K562 (cell line): Measurements from ENCODE around the gene RTP3. TPM values are rescaled to one million over a fixed set of nuclear protein-coding genes. Genes with fewer than 3 reads are reported as not detected.

ENCODE experiments used
- CBFA2T2 ChIP-seq: fragments of 450-650 bp; conservative IDR thresholded peaks from 2 replicates; pipeline ENCODE4 v1.6.1; 2017; ENCODE audit warnings: mild to moderate bottlenecking
- ETV6 ChIP-seq, 3 experiments: fragments of 150-350 bp in 1 of 3; sonication (generic) in 1 of 3; formaldehyde crosslinking in 1 of 3; IDR thresholded peaks; 2 replicates each; pipeline versions ENCODE4 v1.6.1 to v1.8.0; 2014 to 2022; ENCODE audit warnings: borderline replicate concordance in 2 of 3, low read depth in 2 of 3, antibody characterized with exemption in 1 of 3, low read length in 1 of 3, mild to moderate bottlenecking in 1 of 3, missing genetic modification reagents in 1 of 3
- HMG20A ChIP-seq: fragments of 450-650 bp; formaldehyde crosslinking; conservative IDR thresholded peaks from 2 replicates; pipeline ENCODE4 v1.4.0; 2020; ENCODE audit warnings: mild to moderate bottlenecking, mixed read lengths
- MAFG ChIP-seq: fragments of 450-650 bp; conservative IDR thresholded peaks from 2 replicates; pipeline ENCODE4 v1.6.1; 2016; ENCODE audit warnings: missing genetic modification characterization, missing compliant biosample characterization
- NELFE ChIP-seq: IDR thresholded peaks from 2 replicates; pipeline ENCODE4 v1.6.1; 2011; ENCODE audit warnings: mild to moderate bottlenecking; ENCODE audit not compliant: insufficient read depth, insufficient read length
- PML ChIP-seq: IDR thresholded peaks from 2 replicates; pipeline ENCODE4 v1.6.1; 2012; ENCODE audit warnings: low read length, inconsistent platforms
- SRSF1 ChIP-seq: fragments of 200-400 bp; formaldehyde crosslinking; IDR thresholded peaks from 2 replicates; pipeline ENCODE4 v1.6.1; 2017; ENCODE audit warnings: mild to moderate bottlenecking, low read depth, low read length, moderate library complexity
- SUPT5H ChIP-seq: fragments of 450-650 bp; IDR thresholded peaks from 2 replicates; pipeline ENCODE4 v1.6.1; 2016
- ZNF699 ChIP-seq: fragments of 250-450 bp; sonication (Bioruptor Pico); IDR thresholded peaks from 2 replicates; pipeline ENCODE4 v1.8.0; 2021; ENCODE audit warnings: mild to moderate bottlenecking, moderate library complexity; ENCODE audit not compliant: insufficient replicate concordance
- polyA plus RNA-seq, 8 experiments: library from polyadenylated mRNA; depleted of rRNA in 4 of 8; stranded (reverse) in 5 of 8; unstranded in 3 of 8; fragments of >200 nt; fragmentation: Nextera tagmentation in 2 of 8; fragmentation: Illumina TruSeq in 1 of 8; extraction: Ambion mirVana in 2 of 8; extraction: Trizol in 1 of 8; gene quantifications; 2 replicates each; pipeline versions ENCODE4 v1.2.1 to v1.2.3, GENCODE V29; 2011 to 2014; ENCODE audit warnings: inconsistent platforms in 1 of 8, missing spikeins in 1 of 8
- total RNA-seq, 7 experiments: library from RNA; depleted of rRNA in 6 of 7; stranded (reverse); fragments of >200 nt in 6 of 7; fragmentation: Illumina TruSeq in 2 of 7; extraction: Trizol in 2 of 7; gene quantifications; 2 replicates each; pipeline versions ENCODE4 v1.2.1 to v1.2.3, GENCODE V29; 2011 to 2021; ENCODE audit warnings: low replicate concordance in 1 of 7
- TF ChIP-seq, protein P1 (sequence below): fragments of 250-450 bp; sonication (Bioruptor Pico); IDR thresholded peaks from 2 replicates; pipeline ENCODE4 v1.4.0; 2020; ENCODE audit warnings: mild to moderate bottlenecking
- TF ChIP-seq, protein P2 (sequence below): fragments of 200-400 bp; formaldehyde crosslinking; IDR thresholded peaks from 2 replicates; pipeline ENCODE4 v1.6.1; 2017; ENCODE audit warnings: mild to moderate bottlenecking, low read depth, low read length, moderate library complexity
- TF ChIP-seq, protein P3 (sequence below): fragments of 450-650 bp; formaldehyde crosslinking; IDR thresholded peaks from 2 replicates; pipeline ENCODE4 v1.4.0; 2020; ENCODE audit warnings: mild to moderate bottlenecking, moderate library complexity
- TF ChIP-seq, protein P4 (sequence below): sonication (generic); formaldehyde crosslinking; IDR thresholded peaks from 2 replicates; pipeline ENCODE4 v1.8.1; 2022; ENCODE audit warnings: missing genetic modification reagents
- TF ChIP-seq, protein P5 (sequence below): sonication (generic); formaldehyde crosslinking; IDR thresholded peaks from 2 replicates; pipeline ENCODE4 v1.5.0; 2020; ENCODE audit warnings: missing genetic modification reagents
- TF ChIP-seq, protein P6 (sequence below): fragments of 450-650 bp; formaldehyde crosslinking; IDR thresholded peaks from 2 replicates; pipeline ENCODE4 v1.4.0; 2020; ENCODE audit warnings: mild to moderate bottlenecking, moderate library complexity
- TF ChIP-seq, protein P7 (sequence below): IDR thresholded peaks from 2 replicates; pipeline ENCODE4 v1.6.1; 2012; ENCODE audit warnings: low read depth, low read length, improper control_type of control experiment, borderline replicate concordance

RTP3 gene
- total and polyA plus RNA-seq, 9 of the 15 experiments (the other 6 are each of a cell fraction or from before 2014, with no cell fraction given): not detected

DNA sequence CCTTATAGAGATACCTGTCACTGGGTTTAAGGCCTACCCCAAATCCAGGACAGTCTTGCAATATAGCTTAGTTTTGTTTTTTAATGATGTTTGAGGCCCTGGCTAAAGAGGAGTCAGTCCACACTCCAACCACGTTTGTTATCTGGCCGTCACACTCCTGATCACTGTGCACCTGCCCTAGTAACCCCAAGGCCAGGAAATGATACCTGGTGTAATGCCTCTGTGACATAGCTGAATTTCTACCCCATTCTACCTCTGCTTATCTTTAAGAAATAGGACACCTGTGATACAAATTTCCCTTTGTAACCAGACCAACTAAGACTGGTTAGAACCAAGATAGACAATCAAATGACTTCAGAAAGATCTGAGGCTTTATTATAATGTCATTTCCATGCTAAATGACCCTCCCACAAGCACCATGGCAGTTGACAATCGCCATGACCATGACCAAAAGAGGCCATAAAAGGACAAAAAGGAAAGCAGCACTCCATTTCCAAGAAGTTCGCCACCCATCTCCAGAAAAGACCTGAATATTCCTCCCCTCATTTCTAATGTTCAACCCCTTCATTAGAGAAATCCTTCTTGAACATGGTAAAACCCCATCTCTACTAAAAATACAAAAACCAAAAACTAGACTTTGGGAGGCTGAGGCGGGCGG lies 4.8 kb upstream of the RTP3 start (continued):
- TF ChIP-seq ZNF699: no peak
- TF ChIP-seq, protein P1, sequence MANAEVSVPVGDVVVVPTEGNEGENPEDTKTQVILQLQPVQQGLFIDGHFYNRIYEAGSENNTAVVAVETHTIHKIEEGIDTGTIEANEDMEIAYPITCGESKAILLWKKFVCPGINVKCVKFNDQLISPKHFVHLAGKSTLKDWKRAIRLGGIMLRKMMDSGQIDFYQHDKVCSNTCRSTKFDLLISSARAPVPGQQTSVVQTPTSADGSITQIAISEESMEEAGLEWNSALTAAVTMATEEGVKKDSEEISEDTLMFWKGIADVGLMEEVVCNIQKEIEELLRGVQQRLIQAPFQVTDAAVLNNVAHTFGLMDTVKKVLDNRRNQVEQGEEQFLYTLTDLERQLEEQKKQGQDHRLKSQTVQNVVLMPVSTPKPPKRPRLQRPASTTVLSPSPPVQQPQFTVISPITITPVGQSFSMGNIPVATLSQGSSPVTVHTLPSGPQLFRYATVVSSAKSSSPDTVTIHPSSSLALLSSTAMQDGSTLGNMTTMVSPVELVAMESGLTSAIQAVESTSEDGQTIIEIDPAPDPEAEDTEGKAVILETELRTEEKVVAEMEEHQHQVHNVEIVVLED (CRISPR knock-in tag): no peak
- TF ChIP-seq, protein P2, sequence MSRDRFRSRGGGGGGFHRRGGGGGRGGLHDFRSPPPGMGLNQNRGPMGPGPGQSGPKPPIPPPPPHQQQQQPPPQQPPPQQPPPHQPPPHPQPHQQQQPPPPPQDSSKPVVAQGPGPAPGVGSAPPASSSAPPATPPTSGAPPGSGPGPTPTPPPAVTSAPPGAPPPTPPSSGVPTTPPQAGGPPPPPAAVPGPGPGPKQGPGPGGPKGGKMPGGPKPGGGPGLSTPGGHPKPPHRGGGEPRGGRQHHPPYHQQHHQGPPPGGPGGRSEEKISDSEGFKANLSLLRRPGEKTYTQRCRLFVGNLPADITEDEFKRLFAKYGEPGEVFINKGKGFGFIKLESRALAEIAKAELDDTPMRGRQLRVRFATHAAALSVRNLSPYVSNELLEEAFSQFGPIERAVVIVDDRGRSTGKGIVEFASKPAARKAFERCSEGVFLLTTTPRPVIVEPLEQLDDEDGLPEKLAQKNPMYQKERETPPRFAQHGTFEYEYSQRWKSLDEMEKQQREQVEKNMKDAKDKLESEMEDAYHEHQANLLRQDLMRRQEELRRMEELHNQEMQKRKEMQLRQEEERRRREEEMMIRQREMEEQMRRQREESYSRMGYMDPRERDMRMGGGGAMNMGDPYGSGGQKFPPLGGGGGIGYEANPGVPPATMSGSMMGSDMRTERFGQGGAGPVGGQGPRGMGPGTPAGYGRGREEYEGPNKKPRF: no peak
- 0 out of 2 replicates have a peak, but pooled peaks have one; percentile 30 for TF ChIP-seq PML
- TF ChIP-seq NELFE: no peak
- TF ChIP-seq, protein P3, sequence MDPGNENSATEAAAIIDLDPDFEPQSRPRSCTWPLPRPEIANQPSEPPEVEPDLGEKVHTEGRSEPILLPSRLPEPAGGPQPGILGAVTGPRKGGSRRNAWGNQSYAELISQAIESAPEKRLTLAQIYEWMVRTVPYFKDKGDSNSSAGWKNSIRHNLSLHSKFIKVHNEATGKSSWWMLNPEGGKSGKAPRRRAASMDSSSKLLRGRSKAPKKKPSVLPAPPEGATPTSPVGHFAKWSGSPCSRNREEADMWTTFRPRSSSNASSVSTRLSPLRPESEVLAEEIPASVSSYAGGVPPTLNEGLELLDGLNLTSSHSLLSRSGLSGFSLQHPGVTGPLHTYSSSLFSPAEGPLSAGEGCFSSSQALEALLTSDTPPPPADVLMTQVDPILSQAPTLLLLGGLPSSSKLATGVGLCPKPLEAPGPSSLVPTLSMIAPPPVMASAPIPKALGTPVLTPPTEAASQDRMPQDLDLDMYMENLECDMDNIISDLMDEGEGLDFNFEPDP (CRISPR knock-in tag): no peak
- TF ChIP-seq MAFG: no peak
- TF ChIP-seq, protein P4, sequence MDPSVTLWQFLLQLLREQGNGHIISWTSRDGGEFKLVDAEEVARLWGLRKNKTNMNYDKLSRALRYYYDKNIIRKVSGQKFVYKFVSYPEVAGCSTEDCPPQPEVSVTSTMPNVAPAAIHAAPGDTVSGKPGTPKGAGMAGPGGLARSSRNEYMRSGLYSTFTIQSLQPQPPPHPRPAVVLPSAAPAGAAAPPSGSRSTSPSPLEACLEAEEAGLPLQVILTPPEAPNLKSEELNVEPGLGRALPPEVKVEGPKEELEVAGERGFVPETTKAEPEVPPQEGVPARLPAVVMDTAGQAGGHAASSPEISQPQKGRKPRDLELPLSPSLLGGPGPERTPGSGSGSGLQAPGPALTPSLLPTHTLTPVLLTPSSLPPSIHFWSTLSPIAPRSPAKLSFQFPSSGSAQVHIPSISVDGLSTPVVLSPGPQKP (CRISPR knock-in tag): no peak
- TF ChIP-seq, protein P5, sequence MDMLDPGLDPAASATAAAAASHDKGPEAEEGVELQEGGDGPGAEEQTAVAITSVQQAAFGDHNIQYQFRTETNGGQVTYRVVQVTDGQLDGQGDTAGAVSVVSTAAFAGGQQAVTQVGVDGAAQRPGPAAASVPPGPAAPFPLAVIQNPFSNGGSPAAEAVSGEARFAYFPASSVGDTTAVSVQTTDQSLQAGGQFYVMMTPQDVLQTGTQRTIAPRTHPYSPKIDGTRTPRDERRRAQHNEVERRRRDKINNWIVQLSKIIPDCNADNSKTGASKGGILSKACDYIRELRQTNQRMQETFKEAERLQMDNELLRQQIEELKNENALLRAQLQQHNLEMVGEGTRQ (CRISPR knock-in tag): no peak
- peak; percentile 76 for TF ChIP-seq CBFA2T2
- TF ChIP-seq HMG20A (CRISPR knock-in tag): no peak
- TF ChIP-seq SUPT5H: no peak
- TF ChIP-seq, protein P6, sequence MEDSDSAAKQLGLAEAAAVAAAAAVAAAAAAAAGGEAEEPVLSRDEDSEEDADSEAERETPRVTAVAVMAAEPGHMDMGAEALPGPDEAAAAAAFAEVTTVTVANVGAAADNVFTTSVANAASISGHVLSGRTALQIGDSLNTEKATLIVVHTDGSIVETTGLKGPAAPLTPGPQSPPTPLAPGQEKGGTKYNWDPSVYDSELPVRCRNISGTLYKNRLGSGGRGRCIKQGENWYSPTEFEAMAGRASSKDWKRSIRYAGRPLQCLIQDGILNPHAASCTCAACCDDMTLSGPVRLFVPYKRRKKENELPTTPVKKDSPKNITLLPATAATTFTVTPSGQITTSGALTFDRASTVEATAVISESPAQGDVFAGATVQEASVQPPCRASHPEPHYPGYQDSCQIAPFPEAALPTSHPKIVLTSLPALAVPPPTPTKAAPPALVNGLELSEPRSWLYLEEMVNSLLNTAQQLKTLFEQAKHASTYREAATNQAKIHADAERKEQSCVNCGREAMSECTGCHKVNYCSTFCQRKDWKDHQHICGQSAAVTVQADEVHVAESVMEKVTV (CRISPR knock-in tag): no peak
- TF ChIP-seq, protein P7, sequence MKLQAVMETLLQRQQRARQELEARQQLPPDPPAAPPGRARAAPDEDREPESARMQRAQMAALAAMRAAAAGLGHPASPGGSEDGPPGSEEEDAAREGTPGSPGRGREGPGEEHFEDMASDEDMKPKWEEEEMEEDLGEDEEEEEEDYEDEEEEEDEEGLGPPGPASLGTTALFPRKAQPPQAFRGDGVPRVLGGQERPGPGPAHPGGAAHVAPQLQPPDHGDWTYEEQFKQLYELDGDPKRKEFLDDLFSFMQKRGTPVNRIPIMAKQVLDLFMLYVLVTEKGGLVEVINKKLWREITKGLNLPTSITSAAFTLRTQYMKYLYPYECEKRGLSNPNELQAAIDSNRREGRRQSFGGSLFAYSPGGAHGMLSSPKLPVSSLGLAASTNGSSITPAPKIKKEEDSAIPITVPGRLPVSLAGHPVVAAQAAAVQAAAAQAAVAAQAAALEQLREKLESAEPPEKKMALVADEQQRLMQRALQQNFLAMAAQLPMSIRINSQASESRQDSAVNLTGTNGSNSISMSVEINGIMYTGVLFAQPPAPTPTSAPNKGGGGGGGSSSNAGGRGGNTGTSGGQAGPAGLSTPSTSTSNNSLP: peak; percentile 67; the same call in 1 of the 2 replicates
- TF ChIP-seq ETV6 (IDR thresholded peaks at IDR 0.05; ENCODE audit: borderline replicate concordance in 1 of 2, low read depth in 2 of 2, low read length in 1 of 2): no peak
- TF ChIP-seq ETV6 (CRISPR knock-in tag; IDR thresholded peaks at IDR 0.05; ENCODE audit: borderline replicate concordance): no peak
- no peak for TF ChIP-seq SRSF1
